ENCODE data around the gene SUGP2.
"Not testable (repeated sequence)": the region's sequence is repeated elsewhere in the genome, so short reads cannot be mapped to it uniquely, and the experiment has no call there.

Gene SUGP2

DNA sequence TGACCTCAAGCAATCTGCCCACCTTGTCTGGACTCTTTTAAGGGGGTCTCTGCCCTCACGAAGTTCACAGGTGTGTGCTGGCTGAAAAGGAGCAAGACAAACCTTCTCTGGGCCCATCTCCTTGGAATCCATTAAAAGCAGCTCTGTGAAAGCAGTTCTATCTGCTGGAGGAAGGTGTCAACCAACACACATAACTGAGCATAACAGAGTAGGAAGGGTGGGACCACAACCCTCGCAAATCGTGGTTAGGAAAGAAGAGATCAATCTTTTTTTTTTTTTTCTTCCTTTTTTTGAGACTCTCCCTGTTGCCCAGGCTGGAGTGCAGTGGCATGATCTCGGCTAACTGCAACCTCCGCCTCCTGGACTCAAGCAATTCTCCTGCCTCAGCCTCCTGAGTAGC lies 1.4 kb downstream of the SUGP2 start:
- no peak for DNase-seq (ENCODE audit: low read depth)

DNA sequence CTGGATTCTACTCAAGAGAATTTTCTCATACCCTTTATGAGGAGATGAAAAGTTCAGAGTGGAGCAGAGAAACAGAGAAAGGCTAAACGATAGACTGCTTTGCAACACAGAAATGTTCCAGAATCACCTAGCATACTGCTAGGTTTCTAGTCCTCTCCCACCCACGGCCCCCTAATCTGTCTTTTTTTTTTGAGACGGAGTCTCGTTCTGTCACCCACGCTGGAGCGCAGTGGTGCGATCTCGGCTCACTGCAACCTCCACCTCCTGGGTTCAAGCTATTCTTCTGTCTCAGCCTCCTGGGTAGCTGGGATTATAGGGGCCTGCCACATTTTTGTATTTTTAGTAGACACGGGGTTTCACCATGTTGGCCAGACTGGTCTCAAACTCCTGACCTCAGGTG lies 4.8 kb downstream of the SUGP2 start:
- no peak for DNase-seq (ENCODE audit: low read depth)

DNA sequence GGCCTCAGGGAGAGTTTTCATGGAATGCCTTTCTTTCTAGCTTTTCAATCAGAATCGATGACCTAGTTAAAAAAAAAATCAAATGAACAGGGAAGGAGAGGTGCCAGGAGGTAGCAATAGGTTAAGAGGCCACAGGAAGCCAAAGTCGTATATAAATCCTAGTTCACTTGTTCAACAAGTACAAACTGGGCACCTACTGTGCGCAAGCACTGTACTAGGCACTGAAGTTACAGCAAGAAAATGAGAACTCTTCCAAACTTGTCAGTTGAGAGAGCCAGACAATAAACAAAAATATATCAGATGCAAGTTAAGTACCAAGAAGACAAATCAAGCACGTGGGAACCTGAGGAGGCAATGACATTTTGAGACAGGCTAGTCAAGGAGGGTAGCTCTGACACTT lies 6.1 kb downstream of the SUGP2 start:
- no peak for DNase-seq (ENCODE audit: low read depth)

DNA sequence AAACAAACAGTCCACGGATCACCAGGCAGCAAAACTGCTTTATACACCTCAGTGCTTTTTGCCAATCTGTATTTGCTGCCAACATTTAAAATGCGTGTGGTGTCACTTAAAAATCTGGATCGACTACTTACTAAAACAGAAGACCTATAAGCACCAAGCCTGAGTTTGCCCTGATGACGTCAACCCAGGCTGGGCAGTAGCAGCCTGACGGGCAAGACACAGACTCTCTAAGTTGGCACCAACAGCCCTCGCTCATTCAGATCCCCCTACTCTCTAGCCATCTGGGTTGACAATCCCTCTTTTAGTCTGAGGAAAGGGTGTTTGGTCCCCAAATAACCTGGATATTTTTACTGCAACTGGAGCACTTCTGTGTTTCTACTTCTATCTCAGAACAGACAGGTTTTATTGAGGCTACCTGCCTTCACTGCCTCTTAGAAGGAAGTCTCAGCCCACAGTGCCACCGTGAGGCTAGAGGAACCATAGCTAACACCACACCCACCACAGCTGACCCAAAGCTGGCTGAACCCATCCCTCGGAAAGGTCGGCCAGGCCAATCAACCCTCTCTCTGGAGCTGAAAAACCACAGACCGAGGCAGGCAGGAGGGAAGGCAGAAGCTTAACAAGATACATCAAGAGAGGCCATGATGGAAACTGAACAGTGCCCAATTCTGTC lies 6.9 kb downstream of the SUGP2 start:
- no peak for DNase-seq (ENCODE audit: low read depth)

DNA sequence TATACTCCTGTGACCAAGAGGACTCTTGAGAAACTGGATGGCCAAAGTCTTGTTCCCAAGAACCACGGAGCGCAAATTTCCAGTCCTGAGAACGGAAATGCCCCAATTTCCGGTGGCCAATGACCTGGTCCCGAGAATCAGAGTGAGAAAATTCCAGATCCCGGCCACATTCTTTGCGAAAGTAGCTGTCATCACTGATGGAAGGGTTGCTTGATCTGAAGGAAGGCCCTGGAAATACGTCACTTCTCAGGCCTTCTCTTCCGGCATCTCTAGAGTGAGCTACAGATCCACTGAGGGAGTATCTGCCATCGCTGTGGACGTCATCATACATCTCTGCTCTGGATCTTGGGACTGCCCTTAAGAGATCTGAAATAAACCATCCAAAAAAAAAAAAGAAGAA lies 7.5 kb downstream of the SUGP2 start:
- DNase-seq (ENCODE audit: low read depth), result no peak

DNA sequence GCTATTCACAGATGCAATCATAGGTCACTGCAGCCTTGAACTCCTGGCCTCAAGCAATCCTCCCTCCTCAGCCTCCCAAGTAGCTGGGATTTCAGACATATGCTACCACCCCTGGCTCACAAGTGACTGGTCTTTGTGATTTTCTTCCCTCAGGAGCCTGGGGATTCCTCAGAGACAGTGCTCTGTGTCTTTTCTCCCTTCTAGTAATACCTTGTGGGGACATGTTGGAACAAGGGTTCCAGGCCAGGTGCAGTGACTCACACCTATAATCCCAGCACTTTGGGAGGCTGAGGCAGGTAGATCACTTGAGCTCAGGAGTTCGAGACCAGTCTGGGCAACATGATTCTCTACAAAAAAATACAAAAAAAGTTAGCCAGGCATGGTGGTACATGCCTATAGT lies 9.9 kb downstream of the SUGP2 start:
- not testable (repeated sequence) for DNase-seq (ENCODE audit: low read depth)

DNA sequence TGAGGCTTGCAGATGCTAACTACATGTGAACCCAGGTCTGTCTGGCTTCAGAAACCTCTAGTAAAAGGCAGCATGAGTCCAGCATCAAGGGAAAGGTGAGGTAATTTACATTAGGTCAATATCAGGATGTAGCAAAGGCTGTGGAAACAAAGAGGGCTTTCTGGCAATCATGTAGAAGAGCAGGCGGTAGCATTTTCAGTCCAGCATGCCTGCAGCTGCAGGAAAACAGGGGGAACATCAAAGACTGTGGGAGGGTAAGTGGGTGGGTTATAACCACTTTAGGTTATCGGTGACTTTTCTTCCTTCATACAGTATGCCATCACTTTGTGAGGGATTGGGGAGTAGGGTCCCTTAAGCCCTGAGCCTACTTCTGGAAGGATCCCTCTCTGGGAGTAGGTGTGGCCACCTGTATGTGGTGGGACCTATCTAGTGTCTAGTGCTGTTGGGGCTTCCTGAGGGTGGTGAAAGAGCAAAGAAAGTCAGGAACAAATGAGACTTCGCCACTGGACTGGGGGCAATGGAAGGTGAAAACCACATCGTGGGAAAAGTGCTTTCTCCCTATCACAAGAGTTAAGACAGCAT lies 10.8 kb downstream of the SUGP2 start:
- no peak for DNase-seq (ENCODE audit: low read depth)

DNA sequence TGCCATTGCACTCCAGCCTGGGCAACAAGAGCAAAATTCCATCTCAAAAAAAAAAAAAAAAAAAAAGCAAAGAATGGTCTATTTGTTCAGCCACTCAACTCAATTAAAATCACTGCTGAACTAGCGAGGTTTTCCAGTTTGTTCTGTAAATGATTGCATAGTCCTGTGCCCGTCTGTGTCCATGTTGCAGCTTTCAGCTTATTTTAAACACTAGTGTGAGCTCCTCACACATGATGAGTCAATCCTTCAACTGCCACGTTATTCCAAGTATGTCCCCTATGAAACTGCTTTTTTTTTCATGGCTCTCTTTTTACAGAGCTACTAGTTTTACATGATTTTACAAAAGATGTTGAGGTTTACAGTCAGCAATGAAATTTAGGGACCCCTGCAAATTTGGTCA lies 12.2 kb downstream of the SUGP2 start:
- DNase-seq (ENCODE audit: low read depth), result no peak

DNA sequence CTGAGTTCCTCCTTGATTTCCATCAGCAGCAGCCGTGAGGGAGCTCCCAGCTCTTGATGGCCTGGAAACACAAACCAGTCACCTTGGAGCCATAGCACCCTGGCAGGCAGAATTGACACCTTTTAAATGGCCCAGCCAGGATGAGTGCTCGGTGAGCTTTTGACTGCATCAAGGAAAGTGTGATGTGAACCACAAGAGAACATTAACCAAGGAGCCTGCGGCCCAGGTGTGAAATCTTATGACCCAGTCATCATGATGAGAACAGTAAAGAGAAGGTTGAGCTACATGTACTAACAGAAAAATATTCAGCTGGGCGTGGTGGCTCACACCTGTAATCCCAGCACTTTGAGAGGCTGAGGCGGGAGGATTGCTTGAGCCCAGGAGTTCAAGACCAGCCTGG lies 22.8 kb downstream of the SUGP2 start:
- no peak for DNase-seq (ENCODE audit: low read depth)

DNA sequence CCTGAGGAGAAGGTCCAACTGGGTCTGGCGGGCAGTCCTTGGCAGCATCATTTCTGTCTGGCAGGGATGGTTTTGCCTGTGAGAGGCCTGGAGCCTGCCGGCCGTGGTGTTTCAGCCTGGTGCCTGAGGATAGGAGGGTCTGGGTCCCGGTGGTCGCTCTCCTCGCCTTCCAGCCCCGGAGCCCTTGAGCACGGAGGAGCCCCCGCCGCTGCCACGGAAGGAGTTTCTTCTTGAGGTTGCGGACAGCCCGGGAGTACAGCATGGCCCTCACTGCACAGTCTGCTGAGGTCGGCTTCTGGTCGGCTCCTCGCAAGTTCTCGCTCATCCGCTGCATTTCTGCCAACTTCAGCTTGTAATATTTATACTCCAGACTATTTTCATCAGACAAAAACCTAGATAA lies 23.4 kb downstream of the SUGP2 start:
- DNase-seq (ENCODE audit: low read depth), result no peak

DNA sequence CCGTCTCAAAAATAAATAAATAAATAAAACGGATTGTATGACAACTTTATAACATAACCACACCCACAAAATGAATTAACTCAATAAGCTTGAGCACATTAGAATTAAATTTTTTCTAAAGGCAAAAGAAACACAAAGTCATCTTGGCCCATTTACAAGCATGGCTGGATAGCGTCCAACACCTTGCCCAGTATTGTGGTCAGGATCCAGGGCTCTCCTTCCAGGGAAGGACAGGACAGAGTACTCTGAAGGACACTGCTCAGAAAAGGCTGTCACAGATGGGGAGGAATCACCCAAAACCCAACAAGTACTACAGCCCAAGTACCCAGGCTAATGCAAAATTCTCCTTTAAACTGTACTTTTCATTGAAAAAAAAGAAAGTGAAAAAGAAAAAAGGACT lies 27.1 kb downstream of the SUGP2 start:
- DNase-seq (ENCODE audit: low read depth), result no peak

DNA sequence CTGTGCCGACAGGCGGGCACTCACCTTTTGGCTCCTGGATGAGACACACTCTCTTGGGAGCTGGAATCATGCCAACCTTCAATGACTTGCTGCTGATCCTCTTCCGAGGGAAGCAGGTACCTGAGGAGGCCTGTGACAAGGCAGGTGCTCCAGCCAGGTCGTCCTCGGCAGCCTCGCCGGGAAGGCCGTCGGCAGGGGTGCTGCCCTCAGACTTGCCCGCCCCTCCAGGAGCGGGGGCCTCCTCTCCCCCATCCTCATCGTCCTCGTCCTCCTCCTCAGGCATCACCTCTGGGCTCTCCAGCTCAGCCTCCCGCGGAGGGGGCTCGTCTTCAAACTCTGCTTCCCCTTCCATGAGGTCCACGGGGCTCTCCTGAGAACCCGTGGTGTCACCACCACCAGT lies 29.2 kb downstream of the SUGP2 start:
- no peak for DNase-seq (ENCODE audit: low read depth)

DNA sequence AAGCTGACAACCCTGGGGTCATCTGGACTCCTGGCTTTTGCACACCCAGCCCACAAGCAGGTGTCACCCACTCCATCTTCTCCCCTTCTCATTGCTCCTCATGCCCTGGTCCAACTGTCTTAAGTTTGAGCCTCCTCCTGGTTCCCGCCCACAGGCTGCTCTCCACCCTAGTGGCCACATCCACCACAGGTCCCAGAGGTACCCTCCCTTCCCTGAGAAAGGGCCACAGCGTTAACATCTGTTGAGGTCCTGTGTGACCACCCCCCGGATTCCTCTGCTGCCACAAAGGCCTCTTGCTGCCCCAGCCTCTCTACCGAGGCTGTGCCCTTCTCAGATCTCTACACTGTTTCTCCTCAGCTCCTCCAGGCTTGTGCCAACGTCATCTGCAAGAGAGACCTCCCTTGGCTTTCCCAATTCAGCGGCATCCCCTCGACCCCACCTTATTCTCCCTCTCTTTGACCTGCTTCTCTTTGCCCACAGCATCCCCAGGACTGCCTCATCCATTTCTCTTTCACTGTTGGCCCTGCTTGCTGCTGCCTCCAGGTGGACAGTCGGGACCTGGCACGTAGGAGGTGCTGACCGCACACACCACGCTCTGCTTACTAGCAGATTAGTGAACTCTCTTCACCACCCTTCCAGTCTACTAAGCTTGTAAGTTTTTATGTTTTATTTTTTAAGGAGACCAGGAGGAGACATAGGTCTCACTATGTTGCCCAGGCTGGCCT lies 33.3 kb downstream of the SUGP2 start:
- DNase-seq (ENCODE audit: low read depth), result no peak

DNA sequence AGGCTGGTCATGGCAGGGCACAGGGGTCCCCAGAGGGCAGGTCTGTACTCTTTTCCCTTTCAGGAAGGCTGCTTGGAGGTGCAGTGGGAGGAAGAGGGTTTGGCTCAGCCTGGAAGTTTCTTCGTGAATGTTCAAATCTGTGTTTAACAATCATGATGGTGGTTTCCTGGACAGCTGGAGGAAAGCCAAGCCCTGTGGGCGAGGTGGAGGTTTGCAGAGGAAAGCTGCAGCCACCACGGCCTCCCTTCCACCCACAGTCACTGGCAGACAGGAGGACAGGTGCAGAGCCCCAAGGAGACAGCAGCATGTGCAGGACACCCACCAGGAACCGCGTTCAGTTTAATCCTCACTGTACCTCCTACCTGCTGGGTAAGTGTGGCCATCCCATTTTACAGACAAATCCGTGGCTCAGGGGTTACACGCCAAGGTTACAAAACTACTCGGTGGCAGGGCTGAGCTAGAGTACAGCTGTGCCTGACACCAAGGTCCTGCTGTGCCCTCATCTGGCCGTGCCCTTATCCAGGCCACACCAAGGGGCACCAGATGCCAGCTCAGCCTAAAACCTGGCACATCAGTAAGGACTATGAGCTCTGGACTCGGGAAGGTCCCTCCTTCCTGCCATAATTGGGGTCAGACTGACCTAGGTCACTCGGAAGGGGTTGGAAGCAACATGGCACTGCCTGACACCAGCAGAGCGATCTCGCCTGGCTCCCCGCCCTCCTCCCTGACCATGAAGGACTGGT lies 34.1 kb downstream of the SUGP2 start:
- no peak for DNase-seq (ENCODE audit: low read depth)

DNA sequence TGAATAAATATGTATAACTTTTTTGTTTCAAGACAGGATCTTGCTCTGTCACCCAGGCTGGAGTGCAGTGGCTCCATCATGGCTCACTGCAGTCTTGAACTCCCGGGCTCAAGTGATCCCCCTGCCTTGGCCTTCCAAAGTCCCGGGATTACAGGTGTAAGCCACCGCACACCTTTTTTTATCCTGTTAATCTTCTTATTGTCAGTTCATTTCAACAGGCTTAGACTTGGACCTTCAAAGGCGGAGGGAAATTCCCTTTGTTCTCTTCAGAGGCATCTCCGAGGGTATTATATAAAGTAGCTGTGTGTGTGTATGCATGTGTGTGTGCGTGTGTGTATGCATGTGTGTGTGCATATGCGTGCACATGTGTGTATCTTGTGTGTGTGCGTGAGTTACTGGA lies 35.0 kb downstream of the SUGP2 start:
- DNase-seq (ENCODE audit: low read depth), result no peak

DNA sequence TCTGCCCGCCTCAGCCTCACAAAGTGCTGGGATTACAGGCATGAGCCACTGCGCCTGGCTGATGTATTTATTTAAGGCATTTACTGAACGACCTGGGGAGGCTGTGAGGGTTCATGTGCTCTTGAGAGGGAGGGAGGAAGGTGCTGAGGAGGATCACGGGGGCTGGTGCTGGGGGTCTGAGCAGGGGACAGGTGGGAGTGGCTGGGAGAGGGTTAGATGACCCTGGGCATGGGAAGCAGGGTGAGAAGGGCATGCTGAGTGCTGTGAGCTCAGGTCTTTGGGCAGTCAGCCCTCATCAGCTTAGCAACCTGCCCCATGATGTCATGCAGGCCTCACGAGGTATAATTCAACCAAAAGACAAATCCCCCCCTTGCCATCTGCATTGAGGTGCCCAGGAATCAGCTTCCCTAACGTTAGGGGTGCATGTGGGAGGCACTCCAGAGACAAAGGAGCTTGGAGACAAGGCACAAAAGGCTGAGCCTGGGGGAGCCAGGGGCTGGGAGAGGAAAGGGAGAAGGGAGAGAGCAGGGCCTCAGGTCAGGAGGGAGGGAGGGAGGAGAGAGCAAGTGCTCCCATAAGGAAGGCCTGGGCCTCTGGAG lies 36.4 kb downstream of the SUGP2 start:
- DNase-seq (ENCODE audit: low read depth), result no peak

DNA sequence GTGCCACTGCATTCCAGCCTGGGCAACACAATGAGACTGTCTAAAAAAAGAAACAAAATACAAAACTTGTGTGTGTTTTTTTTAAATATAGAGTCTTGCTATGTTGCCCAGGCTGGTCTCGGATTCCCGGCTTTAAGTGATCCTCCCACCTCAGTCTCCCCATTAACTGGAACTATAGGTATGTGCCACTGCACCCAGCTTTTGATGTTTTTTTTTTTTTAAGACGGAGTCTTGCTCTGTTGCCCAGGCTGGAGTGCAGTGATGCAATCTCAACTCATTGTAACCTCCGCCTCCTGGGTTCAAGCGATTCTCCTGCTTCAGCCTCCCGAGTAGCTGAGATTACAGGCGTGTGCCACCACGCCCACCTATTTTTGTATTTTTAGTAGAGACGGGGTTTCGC lies 37.0 kb downstream of the SUGP2 start:
- DNase-seq (ENCODE audit: low read depth), result no peak

DNA sequence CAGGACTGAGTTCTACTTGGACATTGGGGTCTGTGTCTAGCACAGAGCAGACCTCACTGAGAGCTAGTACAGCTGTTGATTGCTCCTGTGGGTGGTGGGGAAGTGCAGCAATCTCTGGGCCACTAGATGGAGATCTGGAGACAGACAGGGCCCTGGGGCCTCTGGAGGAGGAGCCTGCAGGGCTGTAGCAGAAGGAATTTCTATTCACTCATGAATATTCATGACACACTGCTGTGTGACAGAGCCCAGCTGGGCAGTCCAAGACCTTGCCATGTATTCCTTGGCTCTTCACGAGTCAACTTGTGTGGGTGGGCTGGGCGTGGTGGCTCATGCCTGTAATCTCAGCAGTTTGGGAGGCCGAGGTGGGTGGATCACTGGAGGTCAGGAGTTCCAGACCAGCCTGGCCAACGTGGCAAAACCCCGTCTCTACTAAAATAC lies 37.5 kb downstream of the SUGP2 start:
- DNase-seq (ENCODE audit: low read depth), result no peak

DNA sequence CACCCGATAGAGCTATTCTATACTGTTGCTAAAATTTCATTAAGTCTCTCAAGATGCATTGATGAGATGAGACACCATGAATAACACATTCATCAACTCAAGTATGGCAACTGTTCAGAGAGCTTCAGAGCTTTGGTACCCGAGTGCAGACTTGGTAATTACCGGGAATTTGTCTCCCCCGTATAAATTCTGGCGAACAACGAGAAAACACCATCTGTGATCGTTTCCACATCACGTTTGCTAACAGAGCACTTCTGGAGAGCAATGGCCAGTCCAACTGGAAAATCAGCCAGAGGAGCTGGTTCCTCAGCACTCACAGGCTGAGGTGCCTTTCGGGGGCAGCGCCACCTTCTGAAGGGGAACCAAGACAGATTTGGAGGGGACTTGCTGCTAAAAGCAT lies 40.2 kb downstream of the SUGP2 start:
- no peak for DNase-seq (ENCODE audit: low read depth)

DNA sequence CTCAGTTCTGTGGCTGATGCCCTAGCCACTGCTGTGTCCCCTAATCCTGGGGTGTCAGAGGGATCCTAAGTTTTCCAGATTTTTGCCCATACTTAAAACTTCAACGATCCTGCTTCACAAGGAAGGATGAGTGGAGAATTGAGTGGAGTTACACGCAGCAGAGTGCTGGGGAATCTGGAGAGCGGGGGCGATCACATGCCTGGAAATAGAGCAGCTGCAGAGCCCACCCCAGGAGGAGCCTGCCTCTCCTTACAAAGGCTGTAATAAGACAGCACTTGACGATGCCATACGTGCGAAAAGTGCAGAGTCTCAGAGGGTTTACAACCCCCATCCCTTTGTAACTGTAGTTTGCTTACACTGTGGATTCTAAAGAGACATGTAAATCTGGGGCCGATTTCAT lies 40.6 kb downstream of the SUGP2 start:
- DNase-seq (ENCODE audit: low read depth), result no peak

DNA sequence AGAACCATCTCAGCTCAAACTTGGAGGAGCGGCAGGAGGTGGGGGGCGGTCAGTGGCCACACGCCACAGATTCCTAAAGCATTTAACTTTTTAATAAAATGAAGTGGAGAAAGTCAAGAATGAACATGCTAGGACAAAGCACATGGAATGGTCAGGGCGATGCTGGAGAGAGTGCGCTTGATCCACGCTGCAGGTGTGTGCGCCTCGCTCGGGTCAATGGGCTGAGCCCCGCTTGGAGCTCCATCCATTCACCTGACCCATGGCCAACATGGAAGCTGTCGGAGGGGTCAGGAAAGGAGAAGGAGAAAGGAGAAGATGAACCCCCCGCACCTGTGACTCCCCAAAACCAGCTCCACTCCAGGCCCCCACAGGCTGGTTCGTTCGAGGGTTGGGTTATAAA lies 41.8 kb downstream of the SUGP2 start:
- DNase-seq (ENCODE audit: low read depth), result no peak

DNA sequence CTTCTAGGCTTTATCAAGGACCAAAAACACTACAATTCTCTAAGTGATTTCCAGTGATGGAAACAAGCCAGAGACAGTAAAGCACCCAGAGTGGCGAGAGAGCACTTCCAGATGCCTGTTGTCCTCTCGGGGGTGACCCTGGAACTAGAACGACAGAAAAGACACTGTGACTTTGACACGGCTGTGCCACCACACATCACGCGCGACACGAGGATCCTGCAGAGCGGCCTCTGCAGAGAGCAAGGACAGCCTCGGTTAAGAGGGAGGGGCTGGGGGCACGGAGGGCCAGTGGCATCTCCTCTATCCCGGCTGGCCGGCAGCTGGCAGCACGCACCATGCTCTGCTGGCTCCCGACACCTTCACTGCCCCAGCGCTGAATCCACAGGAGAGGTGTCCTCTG lies 42.3 kb downstream of the SUGP2 start:
- no peak for DNase-seq (ENCODE audit: low read depth)

Measured in stimulated activated CD8-positive, alpha-beta memory T cell treated with anti-CD3 and anti-CD28 coated beads, Interleukin-4, amount 100 ng/mL, for 24 hours (primary cell).